HAP-1 (cell line): ENCODE data around the gene NANS.
"Not testable (repeated sequence)": the region's sequence is repeated elsewhere in the genome, so short reads cannot be mapped to it uniquely, and the experiment has no call there.

Experiments
- DNase-seq, 2 experiments: peaks; one replicate each; pipeline ENCODE4 v3.0.0-alpha.2; 2016 to 2020; ENCODE audit warnings: low spot score in 2 of 2
- H3K27me3 ChIP-seq: fragments of 250-450 bp; sonication (Bioruptor Pico); 2 replicates; pipeline ENCODE4 v1.5.1; 2020; ENCODE audit warnings: low read depth, mild to moderate bottlenecking, moderate library complexity
- H3K36me3 ChIP-seq: fragments of 250-450 bp; sonication (Bioruptor Pico); replicated peaks from 2 replicates; pipeline ENCODE4 v1.5.1; 2020; ENCODE audit warnings: mild to moderate bottlenecking
- H3K4me1 ChIP-seq: fragments of 250-450 bp; sonication (Bioruptor Pico); 2 replicates; pipeline ENCODE4 v1.5.1; 2020; ENCODE audit warnings: mild to moderate bottlenecking
- H3K4me3 ChIP-seq: fragments of 250-450 bp; sonication (Bioruptor Pico); 2 replicates; pipeline ENCODE4 v1.5.1; 2020; ENCODE audit warnings: mild to moderate bottlenecking, moderate library complexity
- H3K9me3 ChIP-seq: fragments of 250-450 bp; sonication (Bioruptor Pico); 2 replicates; pipeline ENCODE4 v1.5.1; 2020; ENCODE audit warnings: mild to moderate bottlenecking, moderate library complexity
- in situ Hi-C: fragments of 300-500 bp; cut with MboI; formaldehyde crosslinking; loops from 3 replicates; pipeline ENCODE4 v1.14.3; 2020; ENCODE audit warnings: low sequenced_read_pairs, inconsistent platforms, mixed read lengths

The NANS gene

GRCh38 chr9:98056269-98057137 is at the start of gene NANS:
NANS (plus strand) TSS chr9:98056732; CDS start chr9:98056809, 77 bp downstream.
- Histone ChIP-seq H3K27me3 (no peaks in the 10 kb centered on the region), H3K4me1 (peaks cover 10% of the 10 kb centered on the region), H3K4me3 (peak within 1 kb of the TSS; percentile 89), H3K9me3 (no peaks in the 10 kb centered on the region), H3K36me3 (peaks cover 23% of the 10 kb centered on the region)
- in situ Hi-C loops = no loop called here
- peak; percentile 93 to 96 for DNase-seq

GRCh38 chr9:98007251-98007928 is 49.1 kb upstream of the NANS start:
- DNase-seq = no peak
- Histone ChIP-seq H3K27me3 (no peaks in the 10 kb centered on the region), H3K9me3 (no peaks in the 10 kb centered on the region), H3K36me3 (peaks cover 100% of the 10 kb centered on the region), H3K4me1 (no peaks in the 10 kb centered on the region), H3K4me3 (no peak overlapping the region)
- in situ Hi-C loops = no loop called here

- Histone ChIP-seq H3K4me1 (no peaks in the 10 kb centered on the region), H3K27me3 (no peaks in the 10 kb centered on the region), H3K9me3 (no peaks in the 10 kb centered on the region), H3K36me3 (peaks cover 100% of the 10 kb centered on the region), H3K4me3 (no peak overlapping the region)
- no peak for DNase-seq
- in situ Hi-C loops = no loop called here
Measured at GRCh38 chr9:98008764-98009163, 47.8 kb upstream of the NANS start.

- no peak overlapping the region for H3K4me3 ChIP-seq
- H3K27me3 ChIP-seq = no peaks in the 10 kb centered on the region
- in situ Hi-C loops = no loop called here
- no peaks in the 10 kb centered on the region for H3K9me3 ChIP-seq
- H3K36me3 ChIP-seq = peaks cover 100% of the 10 kb centered on the region
- H3K4me1 ChIP-seq = no peaks in the 10 kb centered on the region
- no peak for DNase-seq
Measured at GRCh38 chr9:98009437-98009836, 47.1 kb upstream of the NANS start.

GRCh38 chr9:98009936-98010335 is 46.6 kb upstream of the NANS start:
- DNase-seq = no peak
- Histone ChIP-seq H3K27me3 (no peaks in the 10 kb centered on the region), H3K4me3 (no peak overlapping the region), H3K9me3 (no peaks in the 10 kb centered on the region), H3K36me3 (peaks cover 100% of the 10 kb centered on the region), H3K4me1 (no peaks in the 10 kb centered on the region)
- in situ Hi-C loops = no loop called here

GRCh38 chr9:98010445-98010844 is 46.1 kb upstream of the NANS start:
- no peak for DNase-seq
- Histone ChIP-seq H3K27me3 (no peaks in the 10 kb centered on the region), H3K36me3 (peaks cover 100% of the 10 kb centered on the region), H3K9me3 (no peaks in the 10 kb centered on the region), H3K4me3 (no peak overlapping the region), H3K4me1 (no peaks in the 10 kb centered on the region)
- in situ Hi-C loops = no loop called here

GRCh38 chr9:98011122-98011521 is 45.4 kb upstream of the NANS start:
- H3K4me1 ChIP-seq = no peaks in the 10 kb centered on the region
- H3K9me3 ChIP-seq = no peaks in the 10 kb centered on the region
- in situ Hi-C loops = no loop called here
- DNase-seq = no peak
- H3K36me3 ChIP-seq = peaks cover 100% of the 10 kb centered on the region
- no peak overlapping the region for H3K4me3 ChIP-seq
- H3K27me3 ChIP-seq = no peaks in the 10 kb centered on the region

- DNase-seq = no peak
- Histone ChIP-seq H3K36me3 (peaks cover 91% of the 10 kb centered on the region), H3K4me1 (no peaks in the 10 kb centered on the region), H3K9me3 (no peaks in the 10 kb centered on the region), H3K4me3 (no peak overlapping the region), H3K27me3 (no peaks in the 10 kb centered on the region)
- in situ Hi-C loops = no loop called here
Measured at GRCh38 chr9:98016137-98016680, 40.3 kb upstream of the NANS start.

- Histone ChIP-seq H3K36me3 (peaks cover 80% of the 10 kb centered on the region), H3K27me3 (no peaks in the 10 kb centered on the region), H3K4me3 (no peak overlapping the region), H3K9me3 (no peaks in the 10 kb centered on the region), H3K4me1 (no peaks in the 10 kb centered on the region)
- in situ Hi-C loops = no loop called here
- no peak for DNase-seq
Measured at GRCh38 chr9:98017306-98017705, 39.2 kb upstream of the NANS start.

GRCh38 chr9:98018347-98018746 is 38.2 kb upstream of the NANS start:
- in situ Hi-C loops = no loop called here
- H3K4me3 ChIP-seq = no peak overlapping the region
- no peak for DNase-seq
- H3K27me3 ChIP-seq = no peaks in the 10 kb centered on the region
- H3K9me3 ChIP-seq = no peaks in the 10 kb centered on the region
- no peaks in the 10 kb centered on the region for H3K4me1 ChIP-seq
- peaks cover 69% of the 10 kb centered on the region for H3K36me3 ChIP-seq

- Histone ChIP-seq H3K4me1 (no peaks in the 10 kb centered on the region), H3K9me3 (no peaks in the 10 kb centered on the region), H3K27me3 (no peaks in the 10 kb centered on the region), H3K4me3 (no peak overlapping the region), H3K36me3 (peaks cover 62% of the 10 kb centered on the region)
- in situ Hi-C loops = no loop called here
- no peak for DNase-seq
Measured at GRCh38 chr9:98019098-98019497, 37.4 kb upstream of the NANS start.

GRCh38 chr9:98019869-98020268 is 36.7 kb upstream of the NANS start:
- H3K4me3 ChIP-seq, H3K9me3 ChIP-seq, in situ Hi-C loops, DNase-seq, H3K27me3 ChIP-seq, H3K4me1 ChIP-seq: not testable (repeated sequence)
- peaks cover 54% of the 10 kb centered on the region for H3K36me3 ChIP-seq

GRCh38 chr9:98020476-98021145 is 35.9 kb upstream of the NANS start:
- Histone ChIP-seq H3K4me3 (no peak overlapping the region), H3K27me3 (no peaks in the 10 kb centered on the region), H3K9me3 (no peaks in the 10 kb centered on the region), H3K4me1 (no peaks in the 10 kb centered on the region), H3K36me3 (peaks cover 47% of the 10 kb centered on the region)
- DNase-seq = no peak
- in situ Hi-C loops = no loop called here
